NCI-H82 treated with DMSO at 0.1 percent for 48 hours (cell line): ENCODE measurements around the gene WDR70.
"Not testable (repeated sequence)": the region's sequence is repeated elsewhere in the genome, so short reads cannot be mapped to it uniquely, and the experiment has no call there.

Source experiments
- DNase-seq: peaks from one replicate; lab custom pipeline; 2025; ENCODE audit not compliant: unreplicated experiment; lab: John Stamatoyannopoulos, UW

WDR70 gene

DNA sequence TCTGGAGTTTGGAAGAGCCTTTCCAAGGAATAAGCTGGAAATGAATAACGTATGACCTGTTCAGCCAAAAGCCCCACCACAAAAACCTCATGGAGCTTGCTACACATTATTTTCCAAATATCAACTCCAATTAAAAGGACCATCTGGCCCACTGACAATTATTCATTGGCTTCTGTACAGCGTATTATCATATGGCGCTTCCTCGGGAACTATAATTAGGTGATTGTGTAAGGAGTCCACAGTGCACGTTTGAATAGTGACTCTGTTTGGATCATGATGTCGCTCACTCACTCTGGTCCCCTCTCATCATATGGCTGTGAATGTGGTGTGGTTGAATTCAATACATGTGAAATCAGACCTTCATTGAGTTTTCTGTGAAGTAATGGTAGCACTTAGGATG lies 408.6 kb downstream of the WDR70 start:
- DNase-seq, result no peak

DNA sequence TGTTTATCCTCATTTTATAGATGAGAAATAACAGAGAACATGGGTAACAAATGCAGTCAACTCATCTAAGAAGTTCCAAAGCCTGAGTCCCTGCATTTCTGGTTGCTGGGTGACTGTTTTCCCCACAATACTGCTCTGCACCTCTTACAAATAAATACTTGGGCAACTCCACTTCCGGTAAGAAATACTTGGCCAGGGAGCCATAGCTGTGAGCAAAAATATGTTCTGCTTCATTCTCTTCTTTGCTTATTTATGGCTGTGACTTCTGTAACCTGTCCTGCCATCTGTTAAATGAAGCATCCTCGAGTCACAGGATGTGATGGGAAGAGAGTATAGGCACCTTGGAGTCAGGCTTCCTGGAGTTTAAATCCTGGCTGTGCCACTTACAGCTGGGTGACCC lies 410.9 kb downstream of the WDR70 start:
- no peak for DNase-seq

DNA sequence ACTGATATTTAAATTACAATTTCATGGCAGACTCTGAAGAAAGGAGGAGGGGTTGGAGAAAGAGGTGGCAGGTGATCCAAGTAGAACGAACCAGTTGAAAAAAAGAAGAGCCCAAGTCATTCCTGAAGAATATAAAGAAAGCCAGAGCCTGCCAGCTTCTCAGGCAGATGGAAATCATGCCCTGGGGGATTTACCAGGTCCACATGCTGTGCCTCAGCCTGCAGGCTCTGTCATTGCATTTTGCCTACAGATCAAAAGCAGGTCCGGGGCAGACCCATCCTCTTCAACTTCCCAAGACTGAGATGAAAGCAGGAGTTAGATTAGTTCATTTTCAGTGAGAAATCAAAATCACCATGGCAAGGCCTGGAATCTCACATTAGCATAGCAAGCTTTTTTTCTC lies 412.2 kb downstream of the WDR70 start:
- DNase-seq, result no peak

DNA sequence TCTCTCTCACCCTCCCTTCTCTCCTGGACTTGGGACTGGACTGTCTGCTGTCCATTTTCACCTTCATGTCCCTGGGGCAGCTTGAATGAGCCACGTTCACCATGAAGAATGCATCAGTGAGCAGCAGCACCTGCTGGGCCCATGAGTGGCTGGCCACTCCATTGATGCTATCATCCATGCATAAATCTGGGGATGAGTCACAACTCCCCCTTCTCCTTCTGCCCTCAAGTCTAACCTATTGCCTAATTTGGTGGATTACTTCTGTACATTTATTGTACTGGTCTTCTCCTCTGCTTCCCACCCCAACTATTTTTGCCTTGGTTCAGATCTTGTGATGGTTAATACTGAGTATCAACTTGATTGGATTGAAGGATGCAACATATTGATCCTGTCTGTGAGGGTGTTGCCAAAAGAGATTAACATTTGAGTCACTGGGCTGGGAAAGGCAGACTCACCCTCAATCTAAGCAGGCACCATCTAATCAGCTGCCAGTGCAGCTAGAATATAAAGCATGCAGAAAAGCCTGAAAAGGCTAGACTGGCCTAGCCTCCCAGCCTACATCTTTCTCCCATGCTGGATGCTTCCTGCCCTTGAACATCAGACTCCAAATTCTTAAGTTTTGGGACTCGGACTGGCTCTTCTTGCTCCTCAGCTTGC lies 414.0 kb downstream of the WDR70 start:
- DNase-seq, result no peak

DNA sequence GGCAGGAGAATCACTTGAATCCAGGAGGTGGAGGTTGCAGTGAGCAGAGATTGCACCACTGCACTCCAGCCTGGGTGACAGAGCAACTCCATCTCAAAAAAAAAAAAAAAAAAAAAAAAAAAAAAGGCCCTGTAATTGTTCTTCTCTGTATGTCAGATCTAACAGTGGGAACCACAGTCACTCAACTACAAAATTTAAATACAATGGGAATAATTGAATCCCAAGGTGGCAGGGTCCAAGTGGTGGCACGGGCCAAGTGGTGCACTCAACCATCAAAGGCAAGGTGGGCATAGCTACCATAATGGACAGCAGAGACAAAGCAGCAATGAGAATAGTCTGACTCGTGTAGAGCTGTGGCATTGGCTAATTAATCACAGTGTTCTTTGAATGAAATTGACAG lies 416.2 kb downstream of the WDR70 start:
- not testable (repeated sequence) for DNase-seq

DNA sequence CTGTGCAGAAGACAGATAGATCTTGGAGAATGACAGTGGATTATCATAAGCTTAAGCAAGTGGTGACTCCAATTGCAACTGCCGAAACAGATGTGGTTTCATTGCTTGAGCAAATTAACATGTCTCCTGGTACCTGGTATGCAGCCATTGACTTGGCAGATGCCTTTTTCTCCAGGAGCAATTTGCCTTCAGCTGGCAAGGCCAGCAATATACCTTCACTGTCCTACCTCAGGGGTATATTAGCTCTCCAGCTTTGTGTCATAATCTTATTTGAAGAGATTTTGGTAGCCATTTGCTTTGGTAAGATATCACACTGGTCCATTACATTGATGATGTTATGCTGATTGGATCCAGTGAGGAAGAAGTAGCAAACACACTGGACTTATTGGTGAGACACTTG lies 417.3 kb downstream of the WDR70 start:
- not testable (repeated sequence) for DNase-seq

DNA sequence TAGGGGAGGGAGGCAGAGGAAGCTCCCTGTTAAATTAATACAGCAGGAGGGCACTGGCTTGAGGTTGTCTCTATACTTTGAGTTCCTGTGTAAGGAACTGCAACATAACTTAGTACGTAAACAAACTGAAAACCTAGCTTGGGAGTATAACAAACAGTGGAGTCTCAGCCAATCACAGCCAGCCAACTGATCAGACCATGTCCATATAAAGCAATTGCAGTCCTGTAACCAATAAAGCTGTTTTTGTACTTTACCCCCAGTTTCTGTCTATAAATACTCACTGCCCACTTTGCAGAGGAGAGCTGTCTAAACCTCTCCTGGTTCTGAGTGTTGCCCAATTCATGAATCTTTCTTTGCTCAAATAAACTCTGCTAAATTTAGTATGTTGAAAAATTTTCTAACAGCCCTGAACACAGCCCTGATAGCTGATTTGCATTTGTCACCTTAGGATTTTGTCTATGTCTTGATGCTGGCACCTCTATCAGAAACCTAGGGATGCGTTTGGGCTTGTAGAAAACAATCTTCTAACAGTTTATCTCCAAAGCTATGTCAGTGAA lies 420.8 kb downstream of the WDR70 start:
- DNase-seq, result no peak

DNA sequence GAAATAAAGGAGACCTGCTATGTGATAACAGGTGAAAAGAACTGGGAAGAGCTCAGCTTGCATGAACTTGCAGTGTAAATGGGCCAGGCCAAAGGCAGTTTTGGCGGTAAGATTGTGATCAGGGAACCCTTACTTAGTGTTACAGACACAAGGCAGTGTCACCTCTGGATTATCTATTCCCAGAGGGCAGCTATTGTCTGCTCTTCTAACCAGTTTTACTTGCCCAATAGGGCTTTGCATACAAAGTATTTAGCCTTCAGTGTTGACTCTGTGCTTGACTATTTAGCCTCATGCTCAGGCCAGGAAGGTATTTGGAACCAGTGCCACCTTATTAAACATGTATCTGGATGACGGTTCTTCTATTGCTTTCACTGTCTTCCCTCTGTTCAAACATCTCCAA lies 422.4 kb downstream of the WDR70 start:
- DNase-seq, result no peak
